GM12801 (cell line): ENCODE results near the gene ZCCHC7.

ENCODE experiments used
- CTCF ChIP-seq: IDR thresholded peaks from one replicate; pipeline ENCODE4 v1.5.1; 2011; ENCODE audit warnings: control low read depth; ENCODE audit not compliant: insufficient read length; ENCODE audit errors: extremely low read depth

Gene ZCCHC7

GRCh38 chr9:37243588-37244345, 123.4 kb downstream of the ZCCHC7 start:
- TF ChIP-seq CTCF = no peak

- no peak for TF ChIP-seq CTCF
Observed at GRCh38 chr9:37246826-37247225, 126.5 kb downstream of the ZCCHC7 start.

GRCh38 chr9:37248651-37249163, 128.3 kb downstream of the ZCCHC7 start:
- no peak for TF ChIP-seq CTCF

GRCh38 chr9:37251452-37251851, 131.1 kb downstream of the ZCCHC7 start:
- TF ChIP-seq CTCF = no peak

GRCh38 chr9:37253377-37253937, 133.1 kb downstream of the ZCCHC7 start:
- TF ChIP-seq CTCF = no peak

GRCh38 chr9:37255187-37255586, 134.8 kb downstream of the ZCCHC7 start:
- no peak for TF ChIP-seq CTCF

- no peak for TF ChIP-seq CTCF
Observed at GRCh38 chr9:37255944-37256862, 135.8 kb downstream of the ZCCHC7 start.
